ENCODE results near the gene TMEM151B. TPM values are rescaled to one million over a fixed set of nuclear protein-coding genes. Genes with fewer than 3 reads are reported as not detected.

The TMEM151B gene
- total and polyA plus RNA-seq, 2 of the 13 experiments (the other 11 are each of a cell fraction or from before 2014, with no cell fraction given) = not detected

GRCh38 chr6:44257753-44258324, 12.4 kb upstream of the TMEM151B start (continued):
- no peak for TF ChIP-seq SNAPC4 (CRISPR knock-in tag; IDR thresholded peaks at IDR 0.05)
- no peak for TF ChIP-seq POGZ (CRISPR knock-in tag; IDR thresholded peaks at IDR 0.05)
- no peak for TF ChIP-seq IKZF5 (CRISPR knock-in tag; IDR thresholded peaks at IDR 0.05)
- no peak for TF ChIP-seq NCOA2 (CRISPR knock-in tag; IDR thresholded peaks at IDR 0.05)
- TF ChIP-seq ZFYVE20 (CRISPR knock-in tag; IDR thresholded peaks at IDR 0.05; ENCODE audit: borderline replicate concordance, low read depth) = no peak
- TF ChIP-seq ZNF510 (CRISPR knock-in tag; IDR thresholded peaks at IDR 0.05; ENCODE audit: low read depth) = no peak
- no peak for TF ChIP-seq FOXC1 (CRISPR knock-in tag; IDR thresholded peaks at IDR 0.05; ENCODE audit: borderline replicate concordance)
- no peak for TF ChIP-seq FOXP4 (CRISPR knock-in tag; IDR thresholded peaks at IDR 0.05)
- no peak for TF ChIP-seq NCOR1 (IDR thresholded peaks at IDR 0.05; ENCODE audit: borderline replicate concordance, low read length)
- no peak for TF ChIP-seq GLMP (CRISPR knock-in tag; IDR thresholded peaks at IDR 0.05; ENCODE audit: borderline replicate concordance)
- TF ChIP-seq ZBTB7B (CRISPR knock-in tag; IDR thresholded peaks at IDR 0.05) = no peak
- TF ChIP-seq ZNF687 (CRISPR knock-in tag; IDR thresholded peaks at IDR 0.05) = no peak
- no peak for TF ChIP-seq RAD21 (CRISPR knock-in tag; IDR thresholded peaks at IDR 0.05)
- TF ChIP-seq ONECUT2 (CRISPR knock-in tag; IDR thresholded peaks at IDR 0.05) = no peak
- peak; percentile 4 for TF ChIP-seq HNRNPK (IDR thresholded peaks at IDR 0.05; ENCODE audit: low read depth, low read length, poor library complexity, severe bottlenecking)
- no peak for TF ChIP-seq ARNTL (CRISPR knock-in tag; IDR thresholded peaks at IDR 0.05)

Measured in HepG2 (cell line).